ENCODE measurements around the gene SFT2D1.

Gene SFT2D1

DNA sequence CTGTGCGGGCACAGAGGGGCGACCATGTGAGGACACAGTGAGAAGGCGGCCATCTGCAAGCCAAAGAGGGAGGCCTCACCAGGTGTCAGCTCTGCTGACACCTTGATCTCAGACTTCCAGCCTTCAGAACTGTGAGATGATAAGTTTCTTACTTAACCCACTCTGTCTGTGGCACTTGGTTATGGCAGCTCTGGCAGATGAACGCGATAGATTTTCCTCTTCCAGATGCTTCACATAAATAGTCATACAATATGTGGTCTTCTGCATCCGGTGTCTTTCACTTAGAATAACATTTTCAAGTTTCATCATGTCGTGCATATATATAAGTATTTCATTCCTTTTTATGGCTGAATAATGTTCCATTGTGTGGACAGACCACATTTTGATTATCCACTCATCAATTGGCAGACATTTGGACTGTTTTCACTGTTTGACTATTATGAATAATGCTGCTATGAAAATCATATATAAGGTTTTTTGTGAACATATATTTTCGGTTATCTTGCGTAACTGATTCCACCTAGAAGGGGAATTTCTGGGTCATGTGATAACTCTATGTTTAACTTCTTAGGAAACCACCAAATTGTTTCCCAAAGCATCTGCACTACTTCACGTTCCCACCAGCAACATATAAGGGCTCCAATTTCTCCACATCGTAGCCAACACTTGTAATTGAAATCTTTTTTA, 64.3 kb downstream of the SFT2D1 start:
- no peak for DNase-seq (ENCODE audit: low read depth)

DNA sequence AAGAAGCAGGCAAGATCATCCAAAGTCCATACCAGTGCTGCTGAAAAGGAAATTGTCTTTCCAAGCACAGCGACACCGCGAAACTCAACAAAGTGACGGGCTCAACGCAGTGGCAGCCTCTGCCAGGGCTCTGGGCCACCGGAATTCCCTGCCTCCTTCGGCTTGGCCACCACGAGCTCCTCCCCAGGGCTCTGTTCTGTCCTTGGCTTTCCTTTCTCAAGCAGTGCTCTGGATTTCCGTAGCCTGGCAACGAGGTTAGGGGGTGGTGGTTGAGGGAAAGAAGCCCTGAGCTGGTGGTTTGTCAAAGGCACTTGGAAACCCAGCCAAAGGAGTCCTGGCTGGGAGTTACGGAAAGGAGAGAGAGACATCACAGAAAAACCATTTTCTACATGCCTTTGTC, 65.3 kb downstream of the SFT2D1 start:
- no peak for DNase-seq (ENCODE audit: low read depth)

DNA sequence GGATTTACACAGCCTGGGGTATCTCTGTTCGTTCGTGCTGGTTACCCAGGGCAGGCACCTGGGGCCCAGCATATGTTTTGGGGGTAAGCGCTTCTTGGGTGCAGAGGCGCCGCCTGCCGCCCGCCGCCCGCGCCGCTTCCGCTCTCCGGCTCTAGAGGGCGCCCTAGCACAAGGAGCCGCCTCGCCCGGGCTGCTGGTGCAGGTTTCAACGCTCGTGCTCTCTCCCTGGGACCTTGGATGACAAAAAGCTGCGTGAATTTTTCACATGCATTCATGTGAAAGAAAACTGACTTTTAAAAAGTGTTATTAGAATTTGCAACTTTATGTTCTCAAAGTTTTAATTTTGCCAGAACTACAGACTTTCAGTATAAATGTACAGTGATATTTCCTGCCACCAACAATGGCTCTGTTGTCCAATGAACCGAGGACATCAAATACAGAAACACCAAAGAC, 66.6 kb downstream of the SFT2D1 start:
- DNase-seq (ENCODE audit: low read depth), result peak; percentile 1

DNA sequence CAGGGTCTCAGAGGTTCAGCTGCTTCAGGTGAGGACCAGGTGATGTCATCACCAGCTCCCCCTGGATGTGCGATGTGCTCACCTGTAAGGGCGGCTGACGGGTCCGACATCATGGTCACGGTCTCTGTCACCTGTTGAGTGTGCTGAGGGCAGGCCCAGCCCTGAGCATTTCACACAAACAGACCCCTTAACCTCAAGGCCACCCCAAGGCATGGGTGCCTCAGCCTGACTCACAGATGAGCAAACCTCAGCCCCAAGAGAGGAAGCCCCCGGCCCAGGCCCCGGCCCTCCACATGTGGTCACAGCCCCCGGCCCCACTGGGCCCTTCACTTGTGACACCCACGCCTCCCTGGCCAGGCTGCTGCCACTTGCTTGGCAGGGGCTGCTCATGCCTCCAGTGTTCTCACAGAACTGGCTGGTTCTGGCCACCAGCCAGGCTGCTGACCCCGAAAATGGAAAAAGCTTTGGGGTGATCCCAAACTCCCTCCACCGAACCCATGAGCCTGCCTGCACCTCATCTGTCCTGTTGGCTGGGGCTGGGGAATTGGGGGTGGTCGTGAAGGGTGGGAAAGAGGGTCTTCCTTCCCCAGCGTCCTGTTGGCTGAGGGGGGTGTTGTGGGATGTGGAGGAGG, 67.5 kb downstream of the SFT2D1 start:
- no peak for DNase-seq (ENCODE audit: low read depth)

DNA sequence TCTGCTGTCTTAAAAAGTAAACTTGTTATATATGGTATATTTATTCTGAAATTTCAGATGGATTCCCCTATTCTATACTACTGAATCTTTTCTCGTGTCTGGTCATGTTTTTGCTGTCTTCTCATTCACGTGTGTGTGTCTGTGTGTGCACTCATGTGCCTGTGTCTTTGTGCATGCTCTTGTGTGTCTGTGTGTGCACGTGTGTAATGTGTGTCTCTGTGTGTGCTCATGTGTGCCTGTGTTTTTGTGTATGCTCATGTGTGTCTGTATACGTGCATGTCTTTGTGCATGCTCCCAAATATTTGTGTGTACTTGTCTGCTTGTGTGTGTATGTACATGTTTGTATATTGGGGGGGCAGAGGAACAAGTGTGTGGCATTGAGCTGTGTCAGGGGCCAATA, 68.2 kb downstream of the SFT2D1 start:
- no peak for DNase-seq (ENCODE audit: low read depth)

DNA sequence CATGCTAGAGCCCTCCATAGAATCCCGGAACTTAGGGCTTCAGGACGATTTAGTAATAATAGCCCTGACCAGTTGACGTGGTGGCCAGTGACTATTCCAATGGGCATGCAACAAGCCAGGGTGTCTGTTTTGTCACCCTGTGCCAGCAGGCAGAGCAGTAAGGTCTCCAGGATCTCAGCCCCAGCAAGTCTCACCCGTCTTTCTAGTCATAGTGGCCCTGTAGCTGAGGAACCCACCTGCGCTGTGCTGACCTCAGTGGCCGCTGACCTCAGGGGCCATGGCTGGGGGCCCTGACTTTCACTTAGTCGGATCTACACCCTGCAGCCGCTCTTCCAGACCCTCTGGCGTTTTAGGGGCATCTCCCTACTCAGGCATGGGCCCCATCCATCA, 71.0 kb downstream of the SFT2D1 start:
- DNase-seq (ENCODE audit: low read depth), result no peak

DNA sequence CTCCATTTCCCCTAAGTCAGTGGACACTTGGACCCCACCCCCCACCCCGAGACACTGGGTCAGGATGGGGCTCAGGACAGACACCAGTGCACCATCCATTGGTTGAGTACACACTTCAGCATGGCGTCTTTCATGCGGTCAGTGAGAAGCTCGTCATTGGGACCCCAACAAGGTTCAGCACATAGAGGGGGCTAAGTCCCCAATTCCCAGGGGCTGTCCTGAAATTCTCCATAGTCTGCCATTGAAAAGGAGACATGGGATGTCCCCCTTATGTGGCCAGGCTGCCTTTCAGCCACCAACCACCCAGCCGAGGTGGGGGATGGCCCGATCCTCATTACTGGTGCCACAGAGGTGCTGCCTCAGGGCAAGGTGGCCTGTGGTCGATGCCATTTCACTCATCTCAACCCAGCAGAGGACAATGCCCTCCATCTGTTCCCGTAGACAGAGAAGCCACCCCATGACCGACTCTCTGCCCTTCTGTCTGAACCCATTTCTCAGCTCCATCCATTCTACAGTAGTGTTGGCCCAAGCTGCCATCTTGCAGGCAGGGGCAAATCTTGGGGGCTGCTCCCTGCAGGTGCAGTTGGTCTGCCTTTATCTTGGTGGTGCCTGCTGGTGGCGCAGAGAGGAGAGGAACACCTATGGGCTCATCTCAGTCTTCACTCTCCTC, 71.5 kb downstream of the SFT2D1 start:
- DNase-seq (ENCODE audit: low read depth), result no peak

Measured in HS-27A (cell line).